ENCODE results near the gene GRID1.

Gene GRID1

DNA sequence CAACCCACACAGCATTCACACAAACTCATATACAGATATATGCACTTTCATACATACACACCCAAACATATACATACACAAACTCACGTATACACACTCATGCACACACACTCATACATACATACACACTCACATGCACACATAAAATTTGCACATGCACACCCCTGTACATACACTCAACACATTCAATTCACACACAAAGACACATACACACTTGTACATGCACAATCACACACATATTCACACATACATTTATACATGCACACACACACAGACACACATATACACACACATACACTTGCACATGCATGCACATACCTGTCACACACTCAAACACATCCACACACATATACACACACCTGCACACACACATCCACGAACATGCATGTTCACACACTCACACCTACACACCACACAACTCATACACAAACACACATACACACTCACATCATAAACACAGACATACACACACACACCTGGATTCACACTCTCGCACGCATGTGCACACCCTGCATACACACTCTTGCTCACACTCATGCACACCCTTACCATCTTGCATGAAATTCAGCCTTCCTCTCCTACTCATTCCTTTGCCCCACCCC lies 451.2 kb downstream of the GRID1 start:
- no peak for DNase-seq

GRCh38 chr10:85914720-85915119 lies 451.9 kb downstream of the GRID1 start:
- no peak for DNase-seq

GRCh38 chr10:85908462-85908861 lies 458.1 kb downstream of the GRID1 start:
- DNase-seq: no peak

GRCh38 chr10:85902051-85902450 lies 464.5 kb downstream of the GRID1 start:
- DNase-seq: no peak

- no peak for DNase-seq
Observed at GRCh38 chr10:85901599-85901998, 465.0 kb downstream of the GRID1 start.

- no peak for DNase-seq
Observed at GRCh38 chr10:85900487-85900886, 466.1 kb downstream of the GRID1 start.

- DNase-seq: no peak
Observed at GRCh38 chr10:85900061-85900460, 466.5 kb downstream of the GRID1 start.

DNA sequence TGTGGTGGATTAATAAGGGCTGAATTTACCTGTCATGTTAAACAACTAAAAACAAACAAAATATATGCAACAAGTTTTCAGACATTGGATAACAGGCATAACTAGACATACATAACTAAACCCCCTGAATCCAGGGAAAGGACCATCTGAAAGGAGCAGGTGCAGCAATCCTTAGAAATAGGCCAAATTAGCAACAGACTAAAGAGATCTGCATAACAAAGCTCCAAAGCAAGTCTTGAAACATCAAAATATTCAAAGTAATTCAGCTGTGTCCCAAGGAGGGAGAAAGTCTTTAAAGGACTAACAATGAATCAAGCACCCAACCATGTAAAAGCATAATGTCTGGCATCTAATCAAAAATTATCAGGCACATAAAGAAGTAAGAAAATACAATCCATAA lies 475.1 kb downstream of the GRID1 start:
- no peak for DNase-seq

- no peak for DNase-seq
Observed at GRCh38 chr10:85888559-85888958, 478.0 kb downstream of the GRID1 start.

DNA sequence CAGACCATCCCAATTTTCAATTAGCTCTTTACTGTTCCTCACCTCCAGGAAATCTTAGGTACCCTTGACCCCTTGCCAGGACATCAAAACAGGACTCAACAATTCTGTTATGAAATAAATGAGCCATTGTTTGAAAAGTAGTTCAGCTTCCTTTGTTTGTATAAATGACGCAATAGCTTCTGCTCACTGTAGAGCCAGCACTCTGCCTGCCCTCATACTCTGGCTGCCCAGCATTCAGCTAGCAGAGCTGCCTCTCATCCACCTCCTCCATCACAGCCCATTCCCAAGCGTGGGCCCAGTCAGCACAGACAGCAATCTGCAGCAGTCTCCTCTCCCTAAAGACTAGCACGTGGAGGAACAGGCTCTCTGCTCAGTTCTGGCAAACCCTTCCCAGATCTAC lies 478.6 kb downstream of the GRID1 start:
- DNase-seq: no peak

DNA sequence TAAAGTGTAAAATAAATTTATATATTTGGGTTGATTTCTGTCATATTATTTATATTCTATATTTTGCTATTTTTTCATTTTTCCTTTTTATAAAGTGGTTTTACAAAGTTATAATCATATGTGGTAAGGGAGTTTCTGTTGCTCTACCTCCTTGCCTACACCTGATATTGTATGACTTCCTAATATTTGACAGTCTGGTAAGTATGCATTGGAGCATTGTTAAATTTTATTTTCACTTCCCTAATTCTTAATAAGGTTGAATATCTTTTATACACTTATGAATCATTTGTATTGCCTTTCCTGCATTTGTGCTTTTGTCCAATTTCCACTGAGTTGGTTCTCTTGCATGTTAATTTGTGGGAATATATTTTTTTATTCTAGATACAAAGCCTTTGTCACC lies 492.4 kb downstream of the GRID1 start:
- DNase-seq: no peak

GRCh38 chr10:85873063-85873462 lies 493.5 kb downstream of the GRID1 start:
- no peak for DNase-seq

DNA sequence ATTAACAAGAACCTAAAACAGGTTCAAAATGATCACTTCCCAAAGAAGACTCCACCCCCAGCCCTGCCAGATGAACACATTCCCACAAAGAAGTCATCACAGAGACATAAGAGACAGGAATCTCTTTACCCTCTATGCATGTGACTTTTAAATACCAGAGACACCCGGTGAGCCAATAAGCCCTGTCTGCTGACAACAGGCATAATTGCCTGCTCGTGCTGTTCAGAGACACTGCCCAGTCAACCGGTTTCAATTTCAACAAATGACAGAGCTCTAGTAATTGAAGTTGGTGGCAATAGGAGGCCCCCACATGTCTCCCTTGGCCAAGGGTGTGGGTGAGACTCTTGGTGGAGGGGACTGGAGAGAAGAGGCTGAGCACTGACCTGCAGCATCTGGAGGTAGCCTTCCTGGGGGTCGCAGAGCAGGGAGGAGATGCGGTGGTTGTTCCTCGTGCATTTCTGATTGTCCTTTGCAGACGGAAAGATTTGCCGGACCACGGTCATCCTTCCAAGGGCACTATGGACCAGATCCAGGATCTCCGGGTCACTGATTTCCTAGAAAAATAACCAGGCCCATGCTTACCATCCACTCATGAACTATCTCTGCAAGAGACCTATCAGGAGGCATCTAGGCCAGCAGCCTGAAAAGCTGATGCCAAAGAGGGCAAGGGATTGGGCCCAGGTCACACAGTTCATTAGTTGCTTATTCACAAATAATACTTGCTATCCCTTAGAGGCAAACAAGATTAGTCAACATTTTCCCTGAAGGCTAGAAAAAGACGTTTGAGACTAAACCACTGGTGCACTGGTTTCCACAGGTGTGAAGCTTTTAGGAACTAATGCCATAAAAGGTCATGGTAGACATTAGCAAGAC lies 497.7 kb downstream of the GRID1 start:
- no peak for DNase-seq

DNA sequence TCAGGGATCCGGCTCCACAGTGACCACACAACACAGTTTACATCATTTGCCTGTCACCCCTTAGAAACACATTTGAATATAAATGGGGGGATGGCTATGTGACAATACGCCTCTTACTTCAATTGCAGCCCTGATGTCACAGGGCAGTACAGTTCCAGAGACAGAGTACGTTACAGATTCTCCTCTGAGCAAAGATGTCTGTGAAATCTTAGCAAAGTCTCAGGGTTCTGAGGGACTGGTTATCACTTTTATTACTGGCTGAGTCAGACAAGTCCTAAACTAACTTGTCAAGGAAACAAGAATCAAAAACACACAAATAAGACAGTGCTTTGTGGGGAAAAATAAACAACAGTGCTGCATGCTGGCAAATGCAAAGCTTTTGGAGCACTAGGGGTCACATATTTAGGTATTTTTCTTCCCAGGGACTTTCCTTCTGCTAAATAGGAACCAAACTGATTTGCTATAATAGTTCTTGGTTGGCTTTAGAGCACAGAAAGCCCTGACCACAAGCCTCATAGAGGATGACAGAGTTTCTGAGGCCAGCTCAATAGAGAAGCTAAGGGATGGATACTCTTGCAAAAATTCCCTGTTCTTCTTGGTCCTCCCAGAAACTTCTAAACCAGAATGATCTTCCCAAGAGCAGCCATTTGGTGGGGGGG lies 501.6 kb downstream of the GRID1 start:
- no peak for DNase-seq

DNA sequence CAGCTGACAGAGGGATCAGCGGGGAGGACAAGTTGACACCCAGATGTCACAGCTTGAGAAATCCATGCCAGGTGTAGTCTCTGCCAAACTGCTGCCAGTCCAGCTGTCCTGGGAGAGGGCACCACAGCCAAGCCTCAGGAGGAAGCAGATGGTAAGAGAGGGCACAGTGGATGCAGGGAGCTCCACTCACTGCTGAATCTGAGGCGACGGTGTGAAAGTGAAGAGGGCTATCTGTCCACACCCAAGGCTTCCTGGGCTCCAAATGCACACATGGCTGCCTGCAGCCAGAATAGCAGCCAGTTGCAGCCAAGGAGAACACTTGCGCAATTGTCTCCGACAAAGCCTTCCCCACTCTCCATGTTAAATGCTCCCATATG lies 502.4 kb downstream of the GRID1 start:
- no peak for DNase-seq

DNA sequence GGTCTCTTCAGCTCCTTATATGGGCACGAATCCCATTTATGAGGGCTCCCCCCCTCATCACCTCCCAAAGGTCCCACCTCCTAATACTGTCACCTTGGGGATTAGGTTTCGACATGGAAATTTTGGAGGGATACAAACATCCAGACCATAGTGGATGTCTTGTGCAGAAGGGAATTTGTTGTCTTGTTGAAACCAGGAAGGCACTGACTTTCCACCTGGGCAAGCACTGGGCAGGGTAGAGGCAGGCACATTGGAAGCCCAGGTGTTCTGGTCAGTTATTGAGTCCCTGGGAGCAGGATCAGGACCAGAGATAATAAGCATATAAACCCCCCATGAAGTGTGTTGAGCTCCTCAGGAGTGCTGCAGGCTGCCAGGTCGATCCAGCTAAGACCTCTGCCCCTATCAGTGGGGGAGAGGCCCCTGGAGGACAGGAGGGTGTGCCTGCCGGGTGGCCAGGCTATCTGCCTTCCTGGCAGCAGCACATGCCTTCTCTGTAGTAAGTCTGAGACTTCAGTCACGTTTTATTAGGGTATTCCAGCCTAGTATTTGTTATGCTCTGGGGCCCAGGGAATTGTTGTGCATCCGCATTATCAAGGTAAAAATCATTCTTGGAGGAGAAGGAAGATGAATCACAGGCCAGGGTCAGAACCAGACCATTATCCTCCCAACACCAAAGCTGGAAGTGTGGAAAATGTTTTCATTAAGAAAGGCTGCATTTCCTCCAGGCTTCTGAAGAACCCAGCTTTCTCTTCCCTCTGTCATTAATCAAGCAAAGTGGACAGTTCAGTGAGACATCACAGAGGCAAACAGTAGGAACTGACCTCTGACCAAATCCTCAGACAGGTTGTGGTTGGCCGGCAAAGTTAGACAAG lies 503.1 kb downstream of the GRID1 start:
- no peak for DNase-seq

- no peak for DNase-seq
Observed at GRCh38 chr10:85862771-85863170, 503.8 kb downstream of the GRID1 start.

DNA sequence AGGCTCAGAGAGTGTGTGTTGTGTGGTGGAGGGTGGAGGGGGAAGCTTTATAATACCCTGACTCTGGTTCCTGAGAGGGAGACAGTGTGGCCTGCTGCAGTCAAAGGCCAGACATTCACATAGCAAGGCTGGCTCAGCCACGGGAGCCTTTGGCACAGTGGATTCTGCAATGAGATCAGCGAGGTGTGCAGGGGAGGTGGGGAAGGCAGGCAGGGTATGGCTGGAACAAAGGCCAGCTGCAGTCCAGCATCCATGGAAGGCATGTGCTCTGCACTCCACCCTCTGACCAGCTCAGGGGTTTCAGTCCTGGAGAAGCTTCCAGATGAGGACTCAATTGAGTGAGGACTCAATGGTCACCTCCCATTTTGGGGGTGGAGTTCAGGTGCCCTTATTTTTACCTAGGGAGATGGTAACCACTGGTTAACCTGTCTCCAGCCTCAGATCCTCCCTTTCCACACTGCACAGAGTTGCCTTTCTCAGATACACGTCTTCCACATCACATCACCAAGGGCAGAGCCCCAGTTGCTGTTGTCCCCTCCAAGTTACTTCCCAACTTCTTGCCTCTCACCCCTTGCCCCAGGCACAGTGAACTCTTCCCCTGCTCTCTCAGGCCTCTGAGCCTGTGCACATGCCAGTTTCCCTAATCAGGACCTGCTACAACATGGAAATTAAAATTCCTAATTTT lies 504.9 kb downstream of the GRID1 start:
- DNase-seq: no peak

DNA sequence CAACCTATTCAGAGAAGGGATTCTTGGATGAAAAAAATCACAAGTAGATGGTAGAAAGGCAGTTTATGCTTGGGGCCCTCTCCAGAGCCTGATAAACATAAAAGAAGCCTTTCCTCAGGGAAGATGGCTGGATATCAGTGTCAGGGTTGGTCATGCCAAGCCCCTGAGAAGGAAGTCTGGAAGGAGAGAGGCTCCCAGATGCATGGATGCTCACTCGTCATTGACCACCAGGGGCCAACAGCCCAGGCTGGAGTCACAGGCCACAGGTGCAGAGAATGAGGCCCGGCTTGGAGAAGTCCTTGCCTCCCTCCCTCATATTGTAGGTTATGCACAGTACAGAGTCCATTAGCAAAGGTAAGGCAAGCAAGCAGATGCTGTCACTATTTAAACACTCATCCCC lies 506.7 kb downstream of the GRID1 start:
- DNase-seq: no peak

DNA sequence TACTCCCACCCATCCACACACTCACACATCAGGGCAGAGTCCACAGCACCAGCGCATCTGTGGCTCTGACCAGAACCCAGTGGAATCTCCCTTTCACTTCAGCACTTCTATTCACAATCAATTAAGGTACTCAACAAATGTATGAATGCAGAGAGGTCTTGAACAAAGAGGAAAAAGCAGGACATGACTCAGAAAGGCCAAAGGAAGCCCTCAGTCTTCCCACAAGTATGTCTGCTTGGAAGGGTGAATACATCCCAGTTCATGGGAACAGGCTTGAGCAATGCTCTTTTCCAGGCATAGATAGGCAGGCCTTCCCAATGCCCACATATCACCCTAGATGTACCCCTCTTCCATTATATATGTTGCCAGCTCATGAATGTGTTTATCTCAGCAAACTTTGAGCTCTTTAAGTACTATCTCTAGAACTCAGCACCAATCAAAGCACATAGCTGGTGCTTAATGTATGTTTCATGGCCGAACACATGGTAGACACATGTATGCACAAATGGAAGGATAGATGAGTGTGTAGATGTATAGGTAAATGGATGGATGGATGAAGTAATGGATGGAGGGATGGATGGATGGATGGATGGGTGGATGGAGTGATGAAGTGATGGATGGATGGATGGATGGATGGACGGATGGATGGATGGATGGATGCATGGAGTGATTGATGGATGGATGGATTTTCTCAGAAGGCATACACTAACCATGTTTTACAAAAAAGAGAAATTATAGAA lies 507.6 kb downstream of the GRID1 start:
- no peak for DNase-seq

DNA sequence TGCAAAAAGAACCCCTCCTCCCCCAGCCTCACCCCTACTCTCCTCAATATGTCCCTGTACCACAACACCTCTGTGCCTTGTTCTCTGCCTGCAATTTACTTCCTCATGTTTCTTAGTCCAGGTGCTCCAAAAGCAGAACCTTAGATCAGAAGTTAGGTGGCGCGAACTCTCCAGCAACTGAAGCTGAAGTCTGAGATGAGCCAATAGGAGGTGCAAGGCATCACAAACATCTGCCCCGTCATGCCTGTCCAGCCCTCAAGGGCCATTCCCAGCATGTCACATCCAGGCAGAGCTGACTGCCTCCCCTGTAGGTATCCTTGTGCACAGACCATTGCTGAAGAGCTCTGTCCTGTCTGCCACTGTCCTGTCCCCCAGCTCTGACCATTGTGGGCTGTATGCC lies 508.8 kb downstream of the GRID1 start:
- no peak for DNase-seq

DNA sequence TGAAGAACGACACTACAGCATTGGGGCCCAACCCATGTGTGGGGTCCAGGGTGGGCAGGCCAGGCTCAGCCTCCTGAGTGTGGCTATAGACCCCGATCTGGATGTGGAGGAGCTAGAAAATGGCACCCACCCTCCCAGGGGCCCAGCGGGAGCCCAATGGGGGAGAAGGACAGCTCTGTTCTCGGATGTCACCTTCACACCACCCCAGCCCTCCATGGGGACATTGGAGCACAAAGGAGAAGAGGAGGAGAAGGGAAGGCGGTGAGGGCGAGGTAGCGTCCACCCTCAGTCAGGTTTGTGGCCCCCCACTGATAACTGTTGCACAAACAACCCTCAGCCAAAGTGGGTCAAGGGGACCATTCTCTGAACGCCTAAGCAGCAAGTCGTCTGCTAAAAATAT lies 509.3 kb downstream of the GRID1 start:
- no peak for DNase-seq

All from effector CD4-positive, alpha-beta T cell (primary cell).